Muscle of back (tissue), 11 donors: ENCODE measurements around the gene SEC14L1. TPM values are rescaled to one million over a fixed set of nuclear protein-coding genes. Genes with fewer than 3 reads are reported as not detected.

Experiments
- DNase-seq, 3 donors: peaks; one replicate each; pipeline versions ENCODE4 v3.0.0 to v3.0.0-alpha.2; 2013
- polyA plus RNA-seq, 10 donors: library from polyadenylated mRNA; unstranded; fragments of 120-200 nt; gene quantifications; one replicate each; pipeline ENCODE4 v1.2.1, GENCODE V29; 2013; ENCODE audit not compliant: insufficient read length in 10 of 10

The SEC14L1 gene
- polyA plus RNA-seq, 10 donors = 65.2 to 96.2 (median 75.5) TPM

- DNase-seq = no peak
These were observed 71.5 kb downstream of the SEC14L1 start for GRCh38 chr17:77212081-77212832.

- DNase-seq = no peak
These were observed 72.3 kb downstream of the SEC14L1 start for GRCh38 chr17:77212833-77213777.

GRCh38 chr17:77213778-77214132, 73.0 kb downstream of the SEC14L1 start:
- DNase-seq = no peak

GRCh38 chr17:77214328-77214727, 73.6 kb downstream of the SEC14L1 start:
- DNase-seq = no peak

- no peak for DNase-seq
These were observed 74.0 kb downstream of the SEC14L1 start for GRCh38 chr17:77214743-77215142.

GRCh38 chr17:77215281-77215680, 74.5 kb downstream of the SEC14L1 start:
- DNase-seq = no peak

- no peak for DNase-seq
These were observed 75.7 kb downstream of the SEC14L1 start for GRCh38 chr17:77216486-77216885.

- DNase-seq = no peak
These were observed 76.4 kb downstream of the SEC14L1 start for GRCh38 chr17:77217123-77217522.

- DNase-seq = no peak
These were observed 76.8 kb downstream of the SEC14L1 start for GRCh38 chr17:77217566-77217965.

- no peak for DNase-seq
These were observed 78.1 kb downstream of the SEC14L1 start for GRCh38 chr17:77218902-77219301.

GRCh38 chr17:77222356-77222755, 81.6 kb downstream of the SEC14L1 start:
- DNase-seq = no peak

GRCh38 chr17:77223642-77224420, 83.1 kb downstream of the SEC14L1 start:
- no peak for DNase-seq

- DNase-seq = no peak
These were observed 84.5 kb downstream of the SEC14L1 start for GRCh38 chr17:77225265-77225664.

- no peak for DNase-seq
These were observed 86.9 kb downstream of the SEC14L1 start for GRCh38 chr17:77227461-77228240.

GRCh38 chr17:77228241-77228752, 87.5 kb downstream of the SEC14L1 start:
- DNase-seq = no peak

- DNase-seq = no peak
These were observed 88.0 kb downstream of the SEC14L1 start for GRCh38 chr17:77228816-77229215.

GRCh38 chr17:77229786-77230435, 89.1 kb downstream of the SEC14L1 start:
- DNase-seq = no peak

- no peak for DNase-seq
These were observed 89.7 kb downstream of the SEC14L1 start for GRCh38 chr17:77230436-77230830.

- no peak for DNase-seq
These were observed 90.5 kb downstream of the SEC14L1 start for GRCh38 chr17:77231076-77231871.

GRCh38 chr17:77233127-77233526, 92.4 kb downstream of the SEC14L1 start:
- DNase-seq = no peak
